WTC11 (cell line): ENCODE results near the gene CLIP1. TPM values are rescaled to one million over a fixed set of nuclear protein-coding genes. Genes with fewer than 3 reads are reported as not detected.

Experiments used
- ATAC-seq: fragments of 200-7000 bp; cut with Tn5 transposase; 2 replicates; pipeline ENCODE4 v1.10.0; 2021; ENCODE audit warnings: mild to moderate bottlenecking, moderate library complexity
- CTCF ChIA-PET: fragments of 300-600 bp; sonication (Branson Sonifier 250); formaldehyde crosslinking; loops from one replicate; lab custom pipeline; 2021; ENCODE audit warnings: antibody characterized with exemption; lab: Charles Lee
- POLR2A ChIA-PET: fragments of 350-600 bp; sonication (Branson Sonifier 250); formaldehyde crosslinking; loops from one replicate; lab custom pipeline; 2021; ENCODE audit warnings: antibody characterized with exemption; lab: Charles Lee
- DNase-seq: peaks from one replicate; pipeline ENCODE4 v3.0.0; 2021; ENCODE audit warnings: low spot score
- H3K27ac Mint-ChIP-seq: 2 replicates; pipeline ENCODE4 v1.8.0; 2021; ENCODE audit warnings: mixed read lengths
- H3K27me3 Mint-ChIP-seq: 2 replicates; pipeline ENCODE4 v1.8.0; 2021; ENCODE audit warnings: low read depth, mild to moderate bottlenecking, moderate library complexity, mixed read lengths
- H3K36me3 Mint-ChIP-seq: 2 replicates; pipeline ENCODE4 v1.8.0; 2021; ENCODE audit warnings: mixed read lengths
- H3K4me1 Mint-ChIP-seq: 2 replicates; pipeline ENCODE4 v1.8.0; 2022; ENCODE audit warnings: mixed read lengths
- H3K4me3 Mint-ChIP-seq: 2 replicates; pipeline ENCODE4 v1.8.0; 2021; ENCODE audit warnings: mild to moderate bottlenecking, moderate library complexity, mixed read lengths
- H3K9me3 Mint-ChIP-seq: 2 replicates; pipeline ENCODE4 v1.8.0; 2021; ENCODE audit warnings: mixed read lengths
- ATF1 ChIP-seq: sonication (generic); formaldehyde crosslinking; IDR thresholded peaks from 2 replicates; pipeline ENCODE4 v1.8.1; 2023; ENCODE audit warnings: mild to moderate bottlenecking, moderate library complexity, missing genetic modification reagents
- CREB1 ChIP-seq: sonication (generic); formaldehyde crosslinking; IDR thresholded peaks from 2 replicates; pipeline ENCODE4 v1.8.0; 2023; ENCODE audit warnings: mild to moderate bottlenecking, missing genetic modification reagents
- E2F1 ChIP-seq: sonication (generic); formaldehyde crosslinking; IDR thresholded peaks from 2 replicates; pipeline ENCODE4 v1.8.0; 2022; ENCODE audit warnings: mild to moderate bottlenecking, missing genetic modification reagents
- E2F5 ChIP-seq: sonication (generic); formaldehyde crosslinking; IDR thresholded peaks from 2 replicates; pipeline ENCODE4 v1.8.1; 2022; ENCODE audit warnings: mild to moderate bottlenecking, moderate library complexity, missing genetic modification reagents
- EMX1 ChIP-seq: fragments of 250-450 bp; sonication (Bioruptor Pico); IDR thresholded peaks from 2 replicates; pipeline ENCODE4 v1.8.0; 2021; ENCODE audit warnings: mild to moderate bottlenecking
- GRHL2 ChIP-seq: fragments of 250-450 bp; sonication (Bioruptor Pico); IDR thresholded peaks from 2 replicates; pipeline ENCODE4 v1.8.0; 2022; ENCODE audit warnings: mild to moderate bottlenecking, moderate library complexity; ENCODE audit not compliant: insufficient replicate concordance, severe bottlenecking
- KAT7 ChIP-seq: sonication (generic); formaldehyde crosslinking; IDR thresholded peaks from 2 replicates; pipeline ENCODE4 v1.8.1; 2023; ENCODE audit warnings: missing genetic modification reagents, mild to moderate bottlenecking, borderline replicate concordance
- NFATC4 ChIP-seq: fragments of 250-450 bp; sonication (Bioruptor Pico); IDR thresholded peaks from 2 replicates; pipeline ENCODE4 v1.9.0; 2021; ENCODE audit warnings: mild to moderate bottlenecking
- NR1H2 ChIP-seq: sonication (generic); formaldehyde crosslinking; IDR thresholded peaks from 2 replicates; pipeline ENCODE4 v1.9.0; 2021; ENCODE audit warnings: mild to moderate bottlenecking, moderate library complexity, missing genetic modification reagents
- SMAD4 ChIP-seq: sonication (generic); formaldehyde crosslinking; IDR thresholded peaks from 2 replicates; pipeline ENCODE4 v1.8.0; 2022; ENCODE audit warnings: mild to moderate bottlenecking, missing genetic modification reagents
- TEAD4 ChIP-seq: sonication (generic); formaldehyde crosslinking; IDR thresholded peaks from 2 replicates; pipeline ENCODE4 v1.8.0; 2022; ENCODE audit warnings: mild to moderate bottlenecking, missing genetic modification reagents
- total RNA-seq: library from RNA; stranded (reverse); gene quantifications from 3 replicates; pipeline ENCODE4 v1.2.3, GENCODE V29; 2021
- TF ChIP-seq, protein P1 (sequence below): sonication (generic); formaldehyde crosslinking; IDR thresholded peaks from 2 replicates; pipeline ENCODE4 v1.8.1; 2023; ENCODE audit warnings: mild to moderate bottlenecking, missing genetic modification reagents
- TF ChIP-seq, protein P2 (sequence below): sonication (generic); formaldehyde crosslinking; IDR thresholded peaks from 2 replicates; pipeline ENCODE4 v1.8.0; 2023; ENCODE audit warnings: missing genetic modification reagents, mild to moderate bottlenecking, borderline replicate concordance
- TF ChIP-seq, protein P3 (sequence below): fragments of 250-450 bp; sonication (Bioruptor Pico); IDR thresholded peaks from 2 replicates; pipeline ENCODE4 v1.9.0; 2021; ENCODE audit warnings: mild to moderate bottlenecking
- TF ChIP-seq, protein P4 (sequence below): fragments of 250-450 bp; sonication (Bioruptor Pico); IDR thresholded peaks from 2 replicates; pipeline ENCODE4 v1.9.0; 2021; ENCODE audit warnings: mild to moderate bottlenecking

CLIP1 gene
- total RNA-seq, 1 experiment from 2014 or later = 24.9 TPM

DNA sequence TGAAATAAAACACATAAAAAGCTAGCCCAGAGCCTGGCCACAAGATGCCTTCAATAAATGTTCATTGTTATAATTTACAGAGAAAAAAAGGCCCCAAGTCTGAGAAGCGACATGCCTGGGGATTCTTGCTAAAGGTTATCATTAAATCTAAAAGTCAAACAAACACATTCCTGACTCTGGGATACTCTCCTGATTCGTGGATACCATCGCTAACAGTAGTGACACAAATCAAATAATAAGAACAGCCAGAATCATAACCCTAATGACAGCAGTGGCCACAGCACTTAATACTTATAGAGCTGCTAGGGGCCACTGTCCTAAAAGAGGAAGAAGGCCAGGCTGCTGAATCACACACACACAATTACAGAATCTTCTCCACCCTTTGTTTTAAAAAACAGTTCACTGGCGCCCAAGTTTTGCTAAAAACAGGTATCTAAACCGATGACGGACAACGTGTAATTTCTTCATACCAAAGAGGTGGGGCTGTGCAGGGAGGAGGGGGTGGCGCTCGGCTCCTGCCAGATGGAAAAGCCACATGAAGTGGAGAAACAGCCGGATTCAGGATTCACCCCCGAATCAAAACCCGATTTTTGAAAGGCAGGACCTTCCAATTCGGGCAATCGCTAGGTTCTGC lies 1.2 kb downstream of the CLIP1 start:
- no peaks in the 10 kb centered on the region for H3K9me3 Mint-ChIP-seq
- H3K27me3 Mint-ChIP-seq = peaks cover 5% of the 10 kb centered on the region
- peaks cover 19% of the 10 kb centered on the region for H3K4me1 Mint-ChIP-seq
- no peaks in the 10 kb centered on the region for H3K36me3 Mint-ChIP-seq
- CTCF ChIA-PET = interaction anchor here (0.6 to 4.3 kb wide), 2 partner anchors 22 to 953 kb away, joined by 3 to 31 read pairs; no protein-coding TSS in a partner anchor
- peak overlapping the region; percentile 50; the same call in 1 of the 2 replicates for H3K27ac Mint-ChIP-seq
- peak overlapping the region; percentile 84 for H3K4me3 Mint-ChIP-seq
- ATAC-seq = no peak; the same call in 1 of the 2 replicates
- no peak for DNase-seq
- POLR2A ChIA-PET = interaction anchor here (1.0 to 2.7 kb wide), 3 partner anchors 7 to 79 kb away, joined by 3 to 10 read pairs (median 3); no protein-coding TSS in a partner anchor
- no peak for TF ChIP-seq SMAD4
- TF ChIP-seq, protein P1, sequence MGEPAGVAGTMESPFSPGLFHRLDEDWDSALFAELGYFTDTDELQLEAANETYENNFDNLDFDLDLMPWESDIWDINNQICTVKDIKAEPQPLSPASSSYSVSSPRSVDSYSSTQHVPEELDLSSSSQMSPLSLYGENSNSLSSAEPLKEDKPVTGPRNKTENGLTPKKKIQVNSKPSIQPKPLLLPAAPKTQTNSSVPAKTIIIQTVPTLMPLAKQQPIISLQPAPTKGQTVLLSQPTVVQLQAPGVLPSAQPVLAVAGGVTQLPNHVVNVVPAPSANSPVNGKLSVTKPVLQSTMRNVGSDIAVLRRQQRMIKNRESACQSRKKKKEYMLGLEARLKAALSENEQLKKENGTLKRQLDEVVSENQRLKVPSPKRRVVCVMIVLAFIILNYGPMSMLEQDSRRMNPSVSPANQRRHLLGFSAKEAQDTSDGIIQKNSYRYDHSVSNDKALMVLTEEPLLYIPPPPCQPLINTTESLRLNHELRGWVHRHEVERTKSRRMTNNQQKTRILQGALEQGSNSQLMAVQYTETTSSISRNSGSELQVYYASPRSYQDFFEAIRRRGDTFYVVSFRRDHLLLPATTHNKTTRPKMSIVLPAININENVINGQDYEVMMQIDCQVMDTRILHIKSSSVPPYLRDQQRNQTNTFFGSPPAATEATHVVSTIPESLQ (CRISPR knock-in tag) = no peak
- no peak for TF ChIP-seq TEAD4 (CRISPR knock-in tag)
- TF ChIP-seq, protein P2, sequence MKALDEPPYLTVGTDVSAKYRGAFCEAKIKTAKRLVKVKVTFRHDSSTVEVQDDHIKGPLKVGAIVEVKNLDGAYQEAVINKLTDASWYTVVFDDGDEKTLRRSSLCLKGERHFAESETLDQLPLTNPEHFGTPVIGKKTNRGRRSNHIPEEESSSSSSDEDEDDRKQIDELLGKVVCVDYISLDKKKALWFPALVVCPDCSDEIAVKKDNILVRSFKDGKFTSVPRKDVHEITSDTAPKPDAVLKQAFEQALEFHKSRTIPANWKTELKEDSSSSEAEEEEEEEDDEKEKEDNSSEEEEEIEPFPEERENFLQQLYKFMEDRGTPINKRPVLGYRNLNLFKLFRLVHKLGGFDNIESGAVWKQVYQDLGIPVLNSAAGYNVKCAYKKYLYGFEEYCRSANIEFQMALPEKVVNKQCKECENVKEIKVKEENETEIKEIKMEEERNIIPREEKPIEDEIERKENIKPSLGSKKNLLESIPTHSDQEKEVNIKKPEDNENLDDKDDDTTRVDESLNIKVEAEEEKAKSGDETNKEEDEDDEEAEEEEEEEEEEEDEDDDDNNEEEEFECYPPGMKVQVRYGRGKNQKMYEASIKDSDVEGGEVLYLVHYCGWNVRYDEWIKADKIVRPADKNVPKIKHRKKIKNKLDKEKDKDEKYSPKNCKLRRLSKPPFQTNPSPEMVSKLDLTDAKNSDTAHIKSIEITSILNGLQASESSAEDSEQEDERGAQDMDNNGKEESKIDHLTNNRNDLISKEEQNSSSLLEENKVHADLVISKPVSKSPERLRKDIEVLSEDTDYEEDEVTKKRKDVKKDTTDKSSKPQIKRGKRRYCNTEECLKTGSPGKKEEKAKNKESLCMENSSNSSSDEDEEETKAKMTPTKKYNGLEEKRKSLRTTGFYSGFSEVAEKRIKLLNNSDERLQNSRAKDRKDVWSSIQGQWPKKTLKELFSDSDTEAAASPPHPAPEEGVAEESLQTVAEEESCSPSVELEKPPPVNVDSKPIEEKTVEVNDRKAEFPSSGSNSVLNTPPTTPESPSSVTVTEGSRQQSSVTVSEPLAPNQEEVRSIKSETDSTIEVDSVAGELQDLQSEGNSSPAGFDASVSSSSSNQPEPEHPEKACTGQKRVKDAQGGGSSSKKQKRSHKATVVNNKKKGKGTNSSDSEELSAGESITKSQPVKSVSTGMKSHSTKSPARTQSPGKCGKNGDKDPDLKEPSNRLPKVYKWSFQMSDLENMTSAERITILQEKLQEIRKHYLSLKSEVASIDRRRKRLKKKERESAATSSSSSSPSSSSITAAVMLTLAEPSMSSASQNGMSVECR = no peak
- TF ChIP-seq KAT7 (CRISPR knock-in tag) = no peak
- TF ChIP-seq, protein P3, sequence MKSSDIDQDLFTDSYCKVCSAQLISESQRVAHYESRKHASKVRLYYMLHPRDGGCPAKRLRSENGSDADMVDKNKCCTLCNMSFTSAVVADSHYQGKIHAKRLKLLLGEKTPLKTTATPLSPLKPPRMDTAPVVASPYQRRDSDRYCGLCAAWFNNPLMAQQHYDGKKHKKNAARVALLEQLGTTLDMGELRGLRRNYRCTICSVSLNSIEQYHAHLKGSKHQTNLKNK (CRISPR knock-in tag) = no peak
- TF ChIP-seq, protein P4, sequence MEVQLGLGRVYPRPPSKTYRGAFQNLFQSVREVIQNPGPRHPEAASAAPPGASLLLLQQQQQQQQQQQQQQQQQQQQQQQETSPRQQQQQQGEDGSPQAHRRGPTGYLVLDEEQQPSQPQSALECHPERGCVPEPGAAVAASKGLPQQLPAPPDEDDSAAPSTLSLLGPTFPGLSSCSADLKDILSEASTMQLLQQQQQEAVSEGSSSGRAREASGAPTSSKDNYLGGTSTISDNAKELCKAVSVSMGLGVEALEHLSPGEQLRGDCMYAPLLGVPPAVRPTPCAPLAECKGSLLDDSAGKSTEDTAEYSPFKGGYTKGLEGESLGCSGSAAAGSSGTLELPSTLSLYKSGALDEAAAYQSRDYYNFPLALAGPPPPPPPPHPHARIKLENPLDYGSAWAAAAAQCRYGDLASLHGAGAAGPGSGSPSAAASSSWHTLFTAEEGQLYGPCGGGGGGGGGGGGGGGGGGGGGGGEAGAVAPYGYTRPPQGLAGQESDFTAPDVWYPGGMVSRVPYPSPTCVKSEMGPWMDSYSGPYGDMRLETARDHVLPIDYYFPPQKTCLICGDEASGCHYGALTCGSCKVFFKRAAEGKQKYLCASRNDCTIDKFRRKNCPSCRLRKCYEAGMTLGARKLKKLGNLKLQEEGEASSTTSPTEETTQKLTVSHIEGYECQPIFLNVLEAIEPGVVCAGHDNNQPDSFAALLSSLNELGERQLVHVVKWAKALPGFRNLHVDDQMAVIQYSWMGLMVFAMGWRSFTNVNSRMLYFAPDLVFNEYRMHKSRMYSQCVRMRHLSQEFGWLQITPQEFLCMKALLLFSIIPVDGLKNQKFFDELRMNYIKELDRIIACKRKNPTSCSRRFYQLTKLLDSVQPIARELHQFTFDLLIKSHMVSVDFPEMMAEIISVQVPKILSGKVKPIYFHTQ = no peak
- TF ChIP-seq E2F5 (CRISPR knock-in tag) = no peak
- TF ChIP-seq ATF1 = no peak
- no peak for TF ChIP-seq GRHL2
- no peak for TF ChIP-seq E2F1
- no peak for TF ChIP-seq NFATC4 (CRISPR knock-in tag)
- no peak for TF ChIP-seq CREB1 (CRISPR knock-in tag)
- no peak for TF ChIP-seq EMX1 (CRISPR knock-in tag)
- no peak for TF ChIP-seq NR1H2
